Testis (tissue), 3 donors: ENCODE results near the gene CYB561. TPM values are rescaled to one million over a fixed set of nuclear protein-coding genes. Genes with fewer than 3 reads are reported as not detected.

Experiments used
- DNase-seq: peaks from one replicate; pipeline ENCODE4 v3.0.0-alpha.2; 2019
- H3K27ac ChIP-seq, 2 donors: fragments of 200-600 bp; sonication (generic); one replicate each; pipeline ENCODE4 v1.5.1; 2019
- H3K27me3 ChIP-seq: fragments of 200-600 bp; sonication (generic); one replicate; pipeline ENCODE4 v1.5.1; 2019
- H3K36me3 ChIP-seq: fragments of 200-600 bp; sonication (generic); one replicate; pipeline ENCODE4 v1.5.1; 2017; ENCODE audit warnings: low read depth; ENCODE audit errors: missing control alignments
- H3K4me1 ChIP-seq: fragments of 200-600 bp; sonication (generic); one replicate; pipeline ENCODE4 v1.5.1; 2019
- H3K4me3 ChIP-seq, 2 donors: fragments of 200-600 bp; sonication (generic); one replicate each; pipeline ENCODE4 v1.5.1; 2017 to 2019
- H3K9me3 ChIP-seq: fragments of 200-600 bp; sonication (generic); one replicate; pipeline ENCODE4 v1.5.1; 2017
- CTCF ChIP-seq, 3 experiments: fragments of 450-650 bp in 2 of 3; fragments of 200-600 bp in 1 of 3; sonication (generic) in 1 of 3; IDR thresholded peaks; one replicate each; pipeline ENCODE4 v1.5.1; 2016 to 2019; ENCODE audit warnings: antibody characterized with exemption in 3 of 3, mild to moderate bottlenecking in 2 of 3, moderate library complexity in 1 of 3
- POLR2A ChIP-seq: fragments of 450-650 bp; IDR thresholded peaks from one replicate; pipeline ENCODE4 v1.6.1; 2017; ENCODE audit warnings: antibody characterized with exemption, mild to moderate bottlenecking, moderate library complexity
- WGBS, 2 donors: methylation state at CpG; one replicate each; pipeline ENCODE4 v1.1.5; 2018; 5-methylcytosine and 5-hydroxymethylcytosine counted together
- intact Hi-C: fragments of 100-400 bp; cut with DNase I; formaldehyde crosslinking; loops from one replicate; pipeline ENCODE4 v1.15.1; 2023; ENCODE audit warnings: low total_unique reads
- polyA plus RNA-seq: library from polyadenylated mRNA; stranded (reverse); fragments of 350-450 nt; fragmentation: Illumina TruSeq; extraction: RNeasy Lipid Tissue Mini Kit (QIAGEN cat#74804); gene quantifications from one replicate; pipeline ENCODE4 v1.2.3, GENCODE V29; 2014; ENCODE audit warnings: low read depth, low replicate concordance; ENCODE audit not compliant: insufficient read depth
- total RNA-seq, 2 donors: library from RNA; depleted of rRNA; stranded (reverse); fragments of >200 nt; gene quantifications; one replicate each; pipeline ENCODE4 v1.2.3, GENCODE V29; 2016

Gene CYB561
- total and polyA plus RNA-seq, 3 donors from 2014 or later: 17.6 to 20.7 (median 19.7) TPM

GRCh38 chr17:63492940-63493339 is 46.8 kb upstream of the CYB561 start:
- Histone ChIP-seq H3K4me1 (no peaks in the 10 kb centered on the region), H3K9me3 (no peaks in the 10 kb centered on the region), H3K27ac (no peak overlapping the region), H3K4me3 (no peak overlapping the region), H3K36me3 (no peaks in the 10 kb centered on the region), H3K27me3 (no peaks in the 10 kb centered on the region)
- DNase-seq: no peak
- intact Hi-C loops: no loop called here
- no peak for TF ChIP-seq POLR2A
- no peak for TF ChIP-seq CTCF (IDR thresholded peaks at IDR 0.05)
- WGBS, 2 donors: 64 to 68% methylated on average over 5 to 6 of the region's 6 CpGs

GRCh38 chr17:63491977-63492618 is 46.0 kb upstream of the CYB561 start:
- H3K27me3 ChIP-seq: no peaks in the 10 kb centered on the region
- no peak overlapping the region for H3K4me3 ChIP-seq
- H3K4me1 ChIP-seq: no peaks in the 10 kb centered on the region
- intact Hi-C loops: no loop called here
- no peaks in the 10 kb centered on the region for H3K9me3 ChIP-seq
- 77 to 88% methylated on average over 4 to 10 of the region's 10 CpGs for WGBS, 2 donors
- TF ChIP-seq CTCF (IDR thresholded peaks at IDR 0.05) (no peak), POLR2A (no peak)
- no peaks in the 10 kb centered on the region for H3K36me3 ChIP-seq
- no peak overlapping the region for H3K27ac ChIP-seq
- no peak for DNase-seq

- Histone ChIP-seq H3K36me3 (no peaks in the 10 kb centered on the region), H3K4me1 (no peaks in the 10 kb centered on the region), H3K4me3 (no peak overlapping the region), H3K9me3 (no peaks in the 10 kb centered on the region), H3K27ac (no peak overlapping the region), H3K27me3 (no peaks in the 10 kb centered on the region)
- 83 to 93% methylated on average over 1 to 8 of the region's 8 CpGs for whole genome bisulfite sequencing, 2 donors
- intact Hi-C loops: no loop called here
- DNase-seq: no peak
- TF ChIP-seq CTCF (IDR thresholded peaks at IDR 0.05) (no peak), POLR2A (no peak)
Observed at GRCh38 chr17:63491413-63491812, 45.3 kb upstream of the CYB561 start.

- H3K27me3 ChIP-seq: no peaks in the 10 kb centered on the region
- H3K4me1 ChIP-seq: no peaks in the 10 kb centered on the region
- H3K36me3 ChIP-seq: no peaks in the 10 kb centered on the region
- DNase-seq: no peak
- intact Hi-C loops: no loop called here
- WGBS, 2 donors: 81 to 82% methylated on average over 7 to 22 of the region's 22 CpGs
- H3K27ac ChIP-seq: no peak overlapping the region
- no peaks in the 10 kb centered on the region for H3K9me3 ChIP-seq
- no peak overlapping the region for H3K4me3 ChIP-seq
- TF ChIP-seq POLR2A (no peak), CTCF (IDR thresholded peaks at IDR 0.05) (no peak)
Observed at GRCh38 chr17:63490858-63491400, 44.8 kb upstream of the CYB561 start.

GRCh38 chr17:63490329-63490728 is 44.2 kb upstream of the CYB561 start:
- Histone ChIP-seq H3K27me3 (no peaks in the 10 kb centered on the region), H3K36me3 (no peaks in the 10 kb centered on the region), H3K27ac (no peak overlapping the region), H3K4me1 (no peaks in the 10 kb centered on the region), H3K9me3 (no peaks in the 10 kb centered on the region), H3K4me3 (no peak overlapping the region)
- TF ChIP-seq CTCF (IDR thresholded peaks at IDR 0.05) (no peak), POLR2A (no peak)
- intact Hi-C loops: no loop called here
- WGBS, 2 donors: 58 to 67% methylated on average over 9 to 10 of the region's 10 CpGs
- no peak for DNase-seq
